Esophagus (tissue), 2 donors: ENCODE measurements around the gene ARHGEF11. TPM values are rescaled to one million over a fixed set of nuclear protein-coding genes. Genes with fewer than 3 reads are reported as not detected.

ENCODE experiments used
- H3K27ac ChIP-seq, 2 donors: one replicate each; pipeline ENCODE4 v1.5.1; 2013; ENCODE audit warnings: low read depth in 2 of 2, mild to moderate bottlenecking in 2 of 2, inconsistent platforms in 1 of 2, low read length in 1 of 2, moderate library complexity in 1 of 2
- H3K27me3 ChIP-seq, 2 donors: one replicate each; pipeline ENCODE4 v1.6.1; 2013; ENCODE audit warnings: low read length in 2 of 2, control low read depth in 1 of 2, mild to moderate bottlenecking in 1 of 2; ENCODE audit not compliant: insufficient read depth in 2 of 2, control insufficient read depth in 1 of 2
- H3K36me3 ChIP-seq, 2 donors: one replicate each; pipeline ENCODE4 v1.6.1; 2013; ENCODE audit warnings: low read length in 1 of 2; ENCODE audit not compliant: control insufficient read depth in 2 of 2, insufficient read depth in 2 of 2
- H3K4me1 ChIP-seq, 2 donors: one replicate each; pipeline ENCODE4 v1.6.1; 2013; ENCODE audit warnings: low read length in 1 of 2; ENCODE audit not compliant: control insufficient read depth in 2 of 2, insufficient read depth in 2 of 2
- H3K4me3 ChIP-seq, 2 donors: one replicate each; pipeline ENCODE4 v1.5.1; 2013; ENCODE audit warnings: low read length in 2 of 2, mild to moderate bottlenecking in 2 of 2, low read depth in 1 of 2, moderate library complexity in 1 of 2
- H3K9me3 ChIP-seq, 2 donors: one replicate each; pipeline ENCODE4 v1.6.1; 2013; ENCODE audit warnings: mild to moderate bottlenecking in 2 of 2, low read depth in 1 of 2, low read length in 1 of 2, moderate library complexity in 1 of 2; ENCODE audit not compliant: control insufficient read depth in 2 of 2, insufficient read depth in 1 of 2
- WGBS, 2 donors: extraction: QIAGEN DNeasy Blood & Tissue Kit; methylation state at CpG; one replicate each; pipeline ENCODE4 v1.1.7; 2013; 5-methylcytosine and 5-hydroxymethylcytosine counted together
- polyA plus RNA-seq, 2 donors: library from polyadenylated mRNA; stranded (reverse); fragments of 200-250 nt; gene quantifications; one replicate each; pipeline ENCODE4 v1.2.3, GENCODE V29; 2013
- donor health status: healthy with polysubstance abuse.
- donor health status: Bipolar disorder and iron deficiency.

Gene ARHGEF11
- polyA plus RNA-seq, 2 donors = 6.5 to 11.2 TPM

DNA sequence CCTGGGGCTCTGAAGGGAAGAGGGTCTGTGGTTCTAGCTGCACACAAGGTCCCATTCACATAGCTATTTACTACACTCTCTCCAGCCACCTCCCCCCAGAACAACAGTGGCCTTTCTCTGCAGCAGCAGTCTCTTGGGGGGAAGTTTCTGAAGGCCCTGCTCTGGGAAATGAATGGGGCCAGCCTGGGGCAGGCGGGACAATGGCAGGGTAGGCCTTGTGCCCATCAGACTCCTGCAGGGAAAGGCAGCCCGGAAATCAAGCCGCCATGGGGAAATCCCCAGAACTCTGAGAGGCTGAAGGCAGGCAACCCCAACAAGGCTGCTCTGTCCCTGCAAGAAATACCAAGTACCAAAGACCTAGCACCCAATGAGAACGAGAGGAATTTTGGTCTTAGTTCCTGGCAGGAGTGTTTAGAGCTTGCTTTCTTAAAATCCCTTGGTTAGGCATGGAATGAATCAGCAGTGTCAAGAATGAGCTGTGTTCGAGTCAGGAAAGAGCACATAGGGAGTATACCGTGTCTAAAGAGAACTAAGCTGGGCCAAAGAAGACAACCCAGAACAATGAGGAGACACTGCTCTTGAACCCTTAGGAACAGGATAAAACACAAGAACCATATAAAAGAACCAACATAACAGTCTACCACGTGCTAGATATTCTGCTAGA is 11.3 kb downstream of the ARHGEF11 start:
- peaks cover 0 to 2% of the 10 kb centered on the region in 2 donors for H3K4me1 ChIP-seq
- 69% methylated on average over 7 of the region's 7 CpGs for WGBS, 2 donors
- H3K27ac ChIP-seq = no peak overlapping the region
- no peak overlapping the region for H3K4me3 ChIP-seq
- no peaks in the 10 kb centered on the region for H3K9me3 ChIP-seq
- no peaks in the 10 kb centered on the region for H3K36me3 ChIP-seq
- H3K27me3 ChIP-seq = no peaks in the 10 kb centered on the region

GRCh38 chr1:157033357-157033876 is 12.1 kb downstream of the ARHGEF11 start:
- H3K4me3 ChIP-seq = no peak overlapping the region
- no peak overlapping the region for H3K27ac ChIP-seq
- no peaks in the 10 kb centered on the region for H3K36me3 ChIP-seq
- 80 to 87% methylated on average over 3 of the region's 3 CpGs for WGBS, 2 donors
- H3K9me3 ChIP-seq = no peaks in the 10 kb centered on the region
- peaks cover 0 to 2% of the 10 kb centered on the region in 2 donors for H3K4me1 ChIP-seq
- no peaks in the 10 kb centered on the region for H3K27me3 ChIP-seq

GRCh38 chr1:157032303-157032702 is 13.2 kb downstream of the ARHGEF11 start:
- Histone ChIP-seq H3K27ac (no peak overlapping the region), H3K9me3 (no peaks in the 10 kb centered on the region), H3K4me1 (peaks cover 0 to 2% of the 10 kb centered on the region in 2 donors), H3K4me3 (no peak overlapping the region), H3K36me3 (no peaks in the 10 kb centered on the region), H3K27me3 (no peaks in the 10 kb centered on the region)
- 61 to 69% methylated on average over 3 of the region's 3 CpGs for WGBS, 2 donors

GRCh38 chr1:157030728-157031127 is 14.8 kb downstream of the ARHGEF11 start:
- 96 to 98% methylated on average over 2 of the region's 2 CpGs for WGBS, 2 donors
- Histone ChIP-seq H3K36me3 (no peaks in the 10 kb centered on the region), H3K9me3 (no peaks in the 10 kb centered on the region), H3K27me3 (no peaks in the 10 kb centered on the region), H3K27ac (no peak overlapping the region), H3K4me1 (peaks cover 0 to 2% of the 10 kb centered on the region in 2 donors), H3K4me3 (no peak overlapping the region)

GRCh38 chr1:157028674-157029073 is 16.9 kb downstream of the ARHGEF11 start:
- 77 to 82% methylated on average over 4 of the region's 4 CpGs for WGBS, 2 donors
- Histone ChIP-seq H3K36me3 (no peaks in the 10 kb centered on the region), H3K4me3 (no peak overlapping the region), H3K27me3 (no peaks in the 10 kb centered on the region), H3K9me3 (no peaks in the 10 kb centered on the region), H3K27ac (no peak overlapping the region), H3K4me1 (no peaks in the 10 kb centered on the region)

- H3K36me3 ChIP-seq = no peaks in the 10 kb centered on the region
- WGBS, 2 donors = 61 to 78% methylated on average over 2 of the region's 2 CpGs
- no peak overlapping the region for H3K27ac ChIP-seq
These were observed 19.7 kb downstream of the ARHGEF11 start for GRCh38 chr1:157025856-157026255.

DNA sequence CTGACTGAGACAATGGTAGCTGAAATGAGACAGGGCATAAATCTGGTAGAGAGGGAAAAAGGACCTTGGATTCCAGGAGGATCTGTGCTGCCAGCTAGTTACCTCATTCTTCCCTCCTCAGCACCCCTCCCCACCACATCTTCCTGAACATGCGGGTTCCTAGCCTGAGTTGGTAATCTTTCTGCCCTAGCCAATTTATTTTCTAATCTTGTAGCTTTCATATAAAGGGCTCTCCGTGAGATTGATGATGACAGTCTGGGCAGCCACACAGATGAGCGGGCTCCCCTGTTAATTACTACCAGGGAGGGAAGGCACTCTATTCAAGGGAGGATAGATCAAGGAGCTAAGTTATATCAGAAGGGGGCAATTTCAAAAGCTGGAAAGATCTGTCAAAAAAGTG is 20.2 kb downstream of the ARHGEF11 start:
- 47 to 67% methylated on average over 3 of the region's 3 CpGs for WGBS, 2 donors
- H3K4me3 ChIP-seq = no peak overlapping the region
- H3K27ac ChIP-seq = no peak overlapping the region
- H3K27me3 ChIP-seq = no peaks in the 10 kb centered on the region
- no peaks in the 10 kb centered on the region for H3K4me1 ChIP-seq
- H3K36me3 ChIP-seq = no peaks in the 10 kb centered on the region
- H3K9me3 ChIP-seq = no peaks in the 10 kb centered on the region

More at GRCh38 chr1:157025856-157026255, 19.7 kb downstream of the ARHGEF11 start:
- Histone ChIP-seq H3K4me3 (no peak overlapping the region), H3K9me3 (no peaks in the 10 kb centered on the region), H3K4me1 (no peaks in the 10 kb centered on the region), H3K27me3 (no peaks in the 10 kb centered on the region)

DNA sequence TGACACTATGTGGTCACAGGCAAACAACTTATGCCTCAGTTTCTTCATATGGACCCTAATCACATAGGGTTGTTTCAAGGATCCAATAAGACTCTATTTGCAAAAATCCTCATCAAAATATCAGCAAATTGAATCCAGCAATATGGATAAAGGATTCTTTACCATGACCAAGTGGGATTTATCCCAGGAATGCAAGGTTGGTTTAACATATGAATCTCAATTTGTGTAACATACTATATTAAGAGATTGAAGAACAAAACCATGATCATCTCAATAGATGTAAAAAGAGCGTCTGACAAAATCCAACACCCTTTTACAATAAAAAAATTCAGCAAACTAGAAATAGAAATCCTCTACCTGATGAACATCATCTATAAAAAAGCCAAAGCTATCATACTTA is 23.9 kb downstream of the ARHGEF11 start:
- Histone ChIP-seq H3K27me3 (no peaks in the 10 kb centered on the region), H3K9me3 (no peaks in the 10 kb centered on the region), H3K4me1 (no peaks in the 10 kb centered on the region), H3K27ac (no peak overlapping the region), H3K36me3 (no peaks in the 10 kb centered on the region), H3K4me3 (no peak overlapping the region)
- 97 to 100% methylated on average over 1 of the region's 1 CpG for WGBS, 2 donors

DNA sequence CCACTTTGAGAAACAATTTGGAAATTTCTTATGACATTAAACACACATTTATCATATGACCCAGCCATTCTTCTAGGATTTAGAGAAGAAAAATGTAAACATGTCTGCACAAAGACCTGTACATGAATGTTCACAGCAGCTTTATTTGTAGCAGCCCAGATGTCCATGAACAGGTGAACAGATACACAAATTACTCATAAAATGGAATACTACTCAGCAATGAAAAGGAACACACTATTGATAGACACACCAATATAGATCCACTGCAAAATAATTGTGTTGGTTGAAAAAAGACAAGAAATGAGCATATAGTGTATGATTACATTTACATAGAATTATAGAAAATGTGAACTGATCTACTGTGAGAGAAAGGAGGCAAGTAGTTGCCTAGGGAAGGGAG is 26.1 kb downstream of the ARHGEF11 start:
- Histone ChIP-seq H3K27ac (no peak overlapping the region), H3K9me3 (no peaks in the 10 kb centered on the region), H3K27me3 (no peaks in the 10 kb centered on the region), H3K36me3 (no peaks in the 10 kb centered on the region), H3K4me3 (no peak overlapping the region), H3K4me1 (no peaks in the 10 kb centered on the region)

DNA sequence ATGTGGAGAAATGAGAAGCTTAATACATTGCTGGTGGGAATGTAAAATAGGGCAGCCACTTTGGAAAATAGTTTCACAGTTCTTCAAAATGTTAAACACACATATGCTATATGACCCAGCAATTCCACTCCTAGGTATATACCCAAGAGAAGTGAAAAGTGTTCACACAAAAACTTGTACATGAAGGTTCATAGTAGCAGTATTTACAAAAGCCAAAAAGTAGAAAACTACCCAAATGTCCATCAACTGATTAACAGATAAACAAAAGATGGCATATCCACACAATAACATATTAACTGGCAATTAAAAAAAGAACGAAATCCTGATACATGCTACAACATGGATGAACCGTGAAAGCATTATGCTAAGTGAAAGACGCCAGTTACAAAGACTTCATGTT is 33.7 kb downstream of the ARHGEF11 start:
- Histone ChIP-seq H3K36me3 (no peaks in the 10 kb centered on the region), H3K27me3 (no peaks in the 10 kb centered on the region), H3K9me3 (no peaks in the 10 kb centered on the region), H3K27ac (no peak overlapping the region), H3K4me3 (no peak overlapping the region), H3K4me1 (peaks cover 0 to 2% of the 10 kb centered on the region in 2 donors)
- 96 to 98% methylated on average over 3 of the region's 3 CpGs for WGBS, 2 donors
